ENCODE results near the gene NTRK1.
A peak's percentile ranks its signal among the peaks of the same experiment; 100 is the strongest.

The NTRK1 gene

GRCh38 chr1:156886583-156887281 lies 26.1 kb downstream of the NTRK1 start (continued):
- TF ChIP-seq ZNF341 (tag by site-specific recombination; IDR thresholded peaks at IDR 0.05; ENCODE audit: low read depth) (no peak), ZNF366 (tag by site-specific recombination; conservative IDR thresholded peaks at IDR 0.05) (peak; percentile 47; the same call in 1 of the 2 replicates), ZNF266 (tag by site-specific recombination; IDR thresholded peaks at IDR 0.05; ENCODE audit: low read depth) (no peak), ZNF530 (tag by site-specific recombination; IDR thresholded peaks at IDR 0.05; ENCODE audit: low read depth) (no peak), ZNF600 (tag by site-specific recombination; IDR thresholded peaks at IDR 0.05) (no peak), GLIS2 (tag by site-specific recombination; IDR thresholded peaks at IDR 0.05) (0 out of 2 replicates have a peak, but pooled peaks have one; percentile 17), KLF7 (tag by site-specific recombination; IDR thresholded peaks at IDR 0.05; ENCODE audit: borderline replicate concordance) (no peak), EGR2 (tag by site-specific recombination; IDR thresholded peaks at IDR 0.05; ENCODE audit: low read depth) (no peak), ZNF2 (tag by site-specific recombination; IDR thresholded peaks at IDR 0.05) (no peak), ZNF837 (tag by site-specific recombination; IDR thresholded peaks at IDR 0.05) (no peak), ZNF555 (tag by site-specific recombination; conservative IDR thresholded peaks at IDR 0.05) (no peak), ZNF585B (tag by site-specific recombination; IDR thresholded peaks at IDR 0.05) (no peak), ZNF473 (tag by site-specific recombination; IDR thresholded peaks at IDR 0.05) (no peak), ZNF791 (tag by site-specific recombination; IDR thresholded peaks at IDR 0.05) (no peak), ZBTB7A (tag by site-specific recombination; IDR thresholded peaks at IDR 0.05; ENCODE audit: low read depth) (no peak; the same call in 1 of the 2 replicates), ZNF184 (tag by site-specific recombination; IDR thresholded peaks at IDR 0.05) (no peak), SALL2 (tag by site-specific recombination; IDR thresholded peaks at IDR 0.05; ENCODE audit: borderline replicate concordance) (no peak), ZNF37A (tag by site-specific recombination; IDR thresholded peaks at IDR 0.05) (no peak), ZNF670 (tag by site-specific recombination; IDR thresholded peaks at IDR 0.05; ENCODE audit: low read depth) (no peak), ZBTB48 (tag by site-specific recombination; IDR thresholded peaks at IDR 0.05) (no peak), ZNF114 (tag by site-specific recombination; IDR thresholded peaks at IDR 0.05) (no peak), ZNF596 (tag by site-specific recombination; IDR thresholded peaks at IDR 0.05) (peak; percentile 36; the same call in 1 of the 2 replicates)
- TF ChIP-seq, protein P1, sequence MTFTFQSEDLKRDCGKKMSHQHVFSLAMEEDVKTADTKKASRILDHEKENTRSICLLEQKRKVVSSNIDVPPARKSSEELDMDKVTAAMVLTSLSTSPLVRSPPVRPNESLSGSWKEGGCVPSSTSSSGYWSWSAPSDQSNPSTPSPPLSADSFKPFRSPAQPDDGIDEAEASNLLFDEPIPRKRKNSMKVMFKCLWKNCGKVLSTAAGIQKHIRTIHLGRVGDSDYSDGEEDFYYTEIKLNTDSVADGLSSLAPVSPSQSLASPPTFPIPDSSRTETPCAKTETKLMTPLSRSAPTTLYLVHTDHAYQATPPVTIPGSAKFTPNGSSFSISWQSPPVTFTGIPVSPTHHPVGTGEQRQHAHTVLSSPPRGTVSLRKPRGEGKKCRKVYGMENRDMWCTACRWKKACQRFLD (tag by site-specific recombination; IDR thresholded peaks at IDR 0.05): no peak
- TF ChIP-seq, protein P2, sequence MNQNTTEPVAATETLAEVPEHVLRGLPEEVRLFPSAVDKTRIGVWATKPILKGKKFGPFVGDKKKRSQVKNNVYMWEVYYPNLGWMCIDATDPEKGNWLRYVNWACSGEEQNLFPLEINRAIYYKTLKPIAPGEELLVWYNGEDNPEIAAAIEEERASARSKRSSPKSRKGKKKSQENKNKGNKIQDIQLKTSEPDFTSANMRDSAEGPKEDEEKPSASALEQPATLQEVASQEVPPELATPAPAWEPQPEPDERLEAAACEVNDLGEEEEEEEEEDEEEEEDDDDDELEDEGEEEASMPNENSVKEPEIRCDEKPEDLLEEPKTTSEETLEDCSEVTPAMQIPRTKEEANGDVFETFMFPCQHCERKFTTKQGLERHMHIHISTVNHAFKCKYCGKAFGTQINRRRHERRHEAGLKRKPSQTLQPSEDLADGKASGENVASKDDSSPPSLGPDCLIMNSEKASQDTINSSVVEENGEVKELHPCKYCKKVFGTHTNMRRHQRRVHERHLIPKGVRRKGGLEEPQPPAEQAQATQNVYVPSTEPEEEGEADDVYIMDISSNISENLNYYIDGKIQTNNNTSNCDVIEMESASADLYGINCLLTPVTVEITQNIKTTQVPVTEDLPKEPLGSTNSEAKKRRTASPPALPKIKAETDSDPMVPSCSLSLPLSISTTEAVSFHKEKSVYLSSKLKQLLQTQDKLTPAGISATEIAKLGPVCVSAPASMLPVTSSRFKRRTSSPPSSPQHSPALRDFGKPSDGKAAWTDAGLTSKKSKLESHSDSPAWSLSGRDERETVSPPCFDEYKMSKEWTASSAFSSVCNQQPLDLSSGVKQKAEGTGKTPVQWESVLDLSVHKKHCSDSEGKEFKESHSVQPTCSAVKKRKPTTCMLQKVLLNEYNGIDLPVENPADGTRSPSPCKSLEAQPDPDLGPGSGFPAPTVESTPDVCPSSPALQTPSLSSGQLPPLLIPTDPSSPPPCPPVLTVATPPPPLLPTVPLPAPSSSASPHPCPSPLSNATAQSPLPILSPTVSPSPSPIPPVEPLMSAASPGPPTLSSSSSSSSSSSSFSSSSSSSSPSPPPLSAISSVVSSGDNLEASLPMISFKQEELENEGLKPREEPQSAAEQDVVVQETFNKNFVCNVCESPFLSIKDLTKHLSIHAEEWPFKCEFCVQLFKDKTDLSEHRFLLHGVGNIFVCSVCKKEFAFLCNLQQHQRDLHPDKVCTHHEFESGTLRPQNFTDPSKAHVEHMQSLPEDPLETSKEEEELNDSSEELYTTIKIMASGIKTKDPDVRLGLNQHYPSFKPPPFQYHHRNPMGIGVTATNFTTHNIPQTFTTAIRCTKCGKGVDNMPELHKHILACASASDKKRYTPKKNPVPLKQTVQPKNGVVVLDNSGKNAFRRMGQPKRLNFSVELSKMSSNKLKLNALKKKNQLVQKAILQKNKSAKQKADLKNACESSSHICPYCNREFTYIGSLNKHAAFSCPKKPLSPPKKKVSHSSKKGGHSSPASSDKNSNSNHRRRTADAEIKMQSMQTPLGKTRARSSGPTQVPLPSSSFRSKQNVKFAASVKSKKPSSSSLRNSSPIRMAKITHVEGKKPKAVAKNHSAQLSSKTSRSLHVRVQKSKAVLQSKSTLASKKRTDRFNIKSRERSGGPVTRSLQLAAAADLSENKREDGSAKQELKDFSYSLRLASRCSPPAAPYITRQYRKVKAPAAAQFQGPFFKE (tag by site-specific recombination; IDR thresholded peaks at IDR 0.05; ENCODE audit: borderline replicate concordance): no peak

Measured in HEK293 (cell line).